ENCODE measurements around the gene TAS1R3.
A peak's percentile ranks its signal among the peaks of the same experiment; 100 is the strongest.

TAS1R3 gene

DNA sequence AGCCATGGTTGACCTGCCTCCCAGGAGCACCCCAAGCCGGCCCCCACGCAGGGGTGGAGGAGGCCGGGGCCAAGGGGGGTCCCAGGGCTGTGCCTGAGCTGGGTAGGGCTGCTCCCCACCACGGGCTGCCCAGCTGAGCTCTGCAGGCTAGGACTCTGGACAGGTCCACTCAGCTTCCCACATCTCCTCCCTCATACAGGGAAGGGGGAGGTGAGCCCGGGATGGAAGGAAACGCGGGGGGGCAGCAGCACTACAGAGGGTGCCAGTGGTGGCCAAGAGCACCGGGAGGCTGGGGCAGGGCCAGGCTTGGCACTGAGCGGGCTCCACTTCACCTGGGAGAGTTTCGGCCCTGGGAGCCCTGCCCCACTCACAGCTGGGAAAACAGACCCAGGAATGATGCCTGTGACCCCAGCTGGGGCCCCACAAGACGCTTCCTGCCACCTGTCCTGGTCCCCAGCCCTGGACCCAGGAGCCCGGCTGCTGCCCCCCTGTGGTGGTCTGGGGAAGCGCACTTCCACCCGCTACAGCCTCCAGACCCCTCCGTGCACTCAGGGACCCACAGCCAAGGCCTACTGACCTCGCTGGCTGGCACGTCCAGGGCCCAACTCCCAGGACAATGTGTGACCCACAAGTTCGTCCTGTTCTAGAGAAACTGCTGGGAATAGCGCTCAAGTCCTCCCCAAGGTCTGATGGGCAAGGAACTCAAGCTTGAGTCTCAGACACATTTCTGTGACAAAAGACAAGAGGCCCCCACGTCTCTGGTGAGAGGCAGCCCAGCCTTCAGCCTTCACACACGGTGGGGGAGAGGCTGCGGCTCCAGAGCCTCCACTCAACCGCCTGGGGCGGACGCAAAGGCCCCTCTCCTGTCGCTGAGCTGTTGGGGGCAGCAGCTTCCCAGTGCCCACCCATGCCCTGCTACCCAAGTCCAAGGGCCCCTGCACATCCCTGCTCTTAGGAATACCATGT, 40.9 kb downstream of the TAS1R3 start:
- peak; percentile 79 for DNase-seq

DNA sequence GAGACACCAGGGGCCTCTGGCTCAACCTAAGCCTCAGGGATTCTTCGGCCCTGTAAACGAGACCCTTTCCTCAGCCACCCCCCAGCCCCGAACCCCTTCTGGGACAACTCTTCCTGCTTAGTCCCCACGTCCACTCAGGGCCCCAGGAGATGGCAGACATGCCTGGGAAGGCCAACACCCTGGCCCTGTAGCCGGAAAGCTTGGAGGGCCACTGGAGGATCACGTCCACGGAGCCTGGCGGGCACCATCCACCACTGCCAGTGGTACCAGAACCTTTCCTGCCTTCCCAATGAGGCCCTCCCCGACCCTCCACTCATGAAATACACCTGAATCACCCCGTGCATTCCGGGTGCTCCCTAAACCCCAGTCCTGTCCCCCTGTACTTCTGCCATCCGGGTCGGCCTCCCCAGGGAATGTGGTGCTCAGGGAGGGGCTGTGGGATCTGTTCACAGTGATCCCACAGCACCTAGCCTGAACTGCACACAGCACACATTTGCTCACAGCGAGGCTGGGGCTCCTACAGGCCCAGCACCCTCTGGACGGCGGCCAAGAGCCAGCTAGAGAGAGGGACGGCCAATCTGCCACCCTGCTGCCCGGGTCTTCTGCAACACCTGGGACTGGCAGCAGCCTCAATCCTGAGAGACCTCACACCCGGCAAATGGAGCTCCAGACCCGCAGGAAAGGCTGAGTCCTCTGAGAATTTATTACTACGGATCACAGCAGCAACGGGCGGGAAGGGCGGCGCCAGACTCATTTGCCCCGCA, 42.2 kb downstream of the TAS1R3 start:
- DNase-seq = no peak

DNA sequence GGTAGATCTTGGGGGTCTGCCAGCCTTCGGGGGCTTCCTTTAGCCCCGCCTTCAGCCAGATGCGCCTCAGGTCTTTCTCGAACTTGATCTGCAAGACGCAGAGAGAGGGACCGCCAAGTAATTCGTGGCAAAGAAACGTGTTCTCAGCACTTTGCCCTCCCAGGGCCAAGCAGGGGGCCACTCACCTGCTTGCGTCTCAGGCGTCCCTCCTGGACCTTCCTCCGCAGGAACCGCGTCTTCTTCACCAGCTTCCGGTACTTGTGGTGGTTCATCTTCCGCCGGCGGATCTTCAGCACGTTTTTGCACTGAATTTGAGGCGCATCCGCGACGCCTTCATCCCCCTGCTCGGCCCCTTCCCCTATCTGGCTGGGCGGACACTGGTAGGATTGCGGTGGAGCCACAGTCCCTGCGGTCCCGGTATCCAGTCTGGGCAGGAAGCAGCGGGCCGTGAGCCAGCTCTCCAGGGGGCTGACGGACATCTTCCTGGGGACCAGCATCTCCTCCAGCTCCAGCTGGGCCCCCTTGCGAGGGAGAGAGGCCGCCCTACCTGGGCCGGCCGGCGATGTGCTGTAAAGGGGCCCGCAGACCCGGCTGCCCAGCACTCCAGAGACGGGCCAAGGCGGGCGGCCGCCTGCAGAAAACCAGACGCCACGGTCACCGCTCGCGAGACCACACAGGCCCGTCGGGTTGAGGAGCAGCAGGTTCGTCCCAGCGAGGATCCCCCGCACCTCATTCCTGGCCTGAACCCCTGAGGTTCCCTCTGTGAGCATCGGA, 42.9 kb downstream of the TAS1R3 start:
- DNase-seq = no peak

DNA sequence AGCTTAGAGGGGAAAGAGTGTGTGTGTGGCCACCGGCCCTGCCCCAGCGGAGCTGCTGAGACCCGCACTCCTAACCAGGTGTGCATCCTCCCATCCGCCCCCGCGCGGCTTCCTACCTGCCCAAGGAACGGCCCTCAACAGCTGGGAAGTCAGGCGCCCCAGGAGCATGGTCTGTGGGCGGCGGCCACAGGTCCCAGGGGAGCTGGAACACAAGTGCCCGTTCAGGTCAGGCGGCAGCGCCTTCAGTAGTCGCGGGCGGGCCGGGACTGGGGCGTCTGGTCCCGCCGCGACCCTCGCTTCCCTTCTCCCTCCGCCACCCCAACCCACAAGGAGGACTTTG, 43.5 kb downstream of the TAS1R3 start:
- no peak for DNase-seq

DNA sequence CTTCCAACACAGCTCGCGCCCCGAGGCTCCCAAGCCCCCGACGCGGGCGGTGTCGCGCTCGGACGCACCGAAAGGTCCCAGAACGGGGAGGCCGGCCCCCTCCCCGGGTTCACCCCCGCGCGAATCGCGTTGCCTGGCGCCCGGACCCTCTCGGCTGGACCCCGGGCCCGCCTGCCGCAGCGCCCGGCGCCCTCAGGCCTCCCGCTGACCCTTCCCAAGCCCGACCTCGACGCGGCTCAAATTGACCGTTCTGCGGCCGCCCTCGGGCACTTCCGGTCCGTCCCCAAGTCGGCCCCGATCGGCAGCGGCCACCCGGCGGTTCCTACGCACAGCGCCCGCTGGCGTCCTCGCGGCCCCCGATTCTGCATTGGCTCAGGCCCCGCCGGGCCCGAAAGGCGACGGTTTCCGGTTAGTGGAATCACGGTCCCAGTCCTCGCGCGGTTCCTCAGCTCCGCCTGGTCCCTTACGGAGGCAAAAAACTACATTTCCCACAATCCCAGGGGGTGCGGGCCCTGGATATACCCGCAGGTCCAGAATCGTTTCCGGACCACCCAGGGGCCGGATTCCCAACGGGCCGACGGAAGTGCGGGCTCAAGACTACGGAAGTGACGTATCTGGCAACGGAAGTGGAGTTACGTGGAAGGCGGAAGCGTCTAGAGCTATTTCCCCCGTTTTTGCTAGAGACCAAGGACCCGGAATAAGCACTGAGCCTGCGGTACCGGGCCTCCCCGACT, 44.0 kb downstream of the TAS1R3 start, which contains the start of gene AURKAIP1:
Gene AURKAIP1 (minus strand): TSS at position 279 of the 734 bp plus-strand sequence. CDS start 451 bp downstream, outside the sequence.
- DNase-seq = peak; percentile 100

DNA sequence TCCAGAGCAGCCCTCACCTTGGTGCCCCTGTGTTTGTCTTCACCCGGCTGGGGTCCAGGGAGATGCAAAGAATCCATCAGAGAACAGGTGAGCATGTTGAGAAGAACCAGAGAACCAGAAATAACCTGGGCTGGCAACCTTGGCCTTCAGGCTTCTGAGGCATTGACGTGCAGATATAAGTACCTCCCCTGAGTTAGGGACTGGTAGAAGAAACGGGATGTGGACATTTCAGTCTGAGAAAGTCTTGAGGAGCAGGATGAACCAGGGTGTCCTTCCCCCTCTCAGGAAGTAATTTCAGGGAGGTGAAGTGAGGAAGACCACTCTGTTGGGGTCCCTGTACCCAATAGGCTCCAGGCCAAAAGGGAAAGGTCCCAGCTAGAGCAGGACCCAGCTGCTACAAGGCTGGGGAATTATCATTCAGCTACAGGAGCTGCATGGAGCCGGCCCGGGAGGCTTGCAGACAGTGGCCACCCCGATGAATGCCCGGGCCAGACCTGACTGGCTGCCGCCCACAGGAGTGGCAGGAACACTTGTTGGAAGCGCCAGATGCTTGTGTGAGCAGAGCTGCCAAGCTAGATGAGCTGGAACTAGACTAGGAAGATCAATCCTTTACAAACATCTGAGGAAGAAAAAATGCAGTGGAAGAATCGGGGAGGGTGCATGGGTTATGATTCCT, 45.6 kb downstream of the TAS1R3 start:
- DNase-seq = no peak

DNA sequence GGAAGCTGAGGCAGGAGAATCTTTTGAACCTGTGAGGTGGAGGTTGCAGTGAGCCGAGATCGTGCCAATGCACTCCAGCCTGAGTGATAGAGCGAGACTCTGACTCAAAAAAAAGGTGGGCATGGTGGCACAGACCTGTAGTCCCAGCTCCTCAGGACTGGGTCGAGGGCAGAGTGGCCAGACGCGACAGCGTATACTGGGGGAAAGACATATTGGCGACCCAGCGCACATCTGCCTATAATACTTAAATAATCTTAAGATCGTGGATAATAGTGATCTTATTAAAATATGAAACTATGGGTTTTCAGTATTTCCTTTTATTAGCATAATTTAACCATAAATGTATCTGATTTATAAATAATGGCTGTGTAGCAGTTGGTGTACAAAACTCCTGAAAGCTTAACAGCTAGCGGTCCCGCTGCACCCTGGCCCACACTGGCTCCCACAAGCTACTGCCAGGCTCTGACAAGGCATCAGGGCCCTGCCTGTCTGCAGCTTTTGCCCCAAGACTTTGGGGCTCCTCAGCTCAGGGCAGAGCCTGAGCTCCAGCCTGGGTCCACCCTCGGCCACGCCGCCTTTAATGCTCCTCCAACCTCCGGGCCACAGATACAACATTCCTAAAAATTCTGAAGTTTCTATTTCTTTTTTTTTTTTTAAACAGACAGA, 46.6 kb downstream of the TAS1R3 start:
- no peak for DNase-seq

DNA sequence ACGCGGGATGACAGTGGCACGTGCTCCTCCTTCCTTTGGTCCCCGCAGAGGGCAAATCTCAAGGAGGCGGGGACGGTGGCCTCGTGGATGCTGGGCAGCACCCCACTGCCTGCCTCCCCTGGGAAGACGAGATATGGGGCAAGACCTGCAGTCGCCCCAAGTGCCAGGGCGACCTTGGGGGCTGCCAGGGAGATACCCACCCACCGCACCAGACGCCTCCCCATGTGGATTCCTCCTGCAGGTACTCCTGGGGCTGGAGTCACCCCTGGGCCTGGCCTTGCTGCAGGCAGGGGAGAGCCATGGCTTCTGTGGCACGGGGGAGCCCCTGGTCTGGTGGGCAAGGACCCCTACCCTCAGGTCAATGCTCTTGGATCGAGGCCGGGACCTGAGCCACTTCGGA, 49.8 kb downstream of the TAS1R3 start:
- DNase-seq = no peak

DNA sequence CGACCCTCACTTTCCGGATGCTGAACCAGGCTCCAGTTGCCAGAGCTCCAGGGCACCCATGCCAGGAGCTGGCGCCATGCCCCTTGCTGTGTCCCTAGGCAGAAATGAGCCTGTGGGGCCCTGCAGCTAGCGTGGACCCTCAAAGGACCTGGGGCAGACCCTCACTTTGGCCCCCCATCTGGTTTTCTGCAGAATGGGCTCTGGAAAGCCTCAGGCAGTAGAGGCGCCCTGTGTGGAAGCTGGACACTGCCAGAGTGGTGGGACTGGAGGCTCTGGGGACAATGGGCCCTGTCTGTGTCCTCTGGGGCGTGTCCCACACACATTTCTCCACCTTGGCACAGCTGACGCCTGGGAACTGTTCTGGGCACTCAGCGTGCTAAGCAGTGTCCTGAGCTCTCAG, 50.2 kb downstream of the TAS1R3 start:
- DNase-seq = no peak
